Measurements from ENCODE around the gene CRYBG2.
A peak's percentile ranks its signal among the peaks of the same experiment; 100 is the strongest.

- TF ChIP-seq CTCF (IDR thresholded peaks at IDR 0.05) (peak in 2 of 3 experiments; percentile 4 to 26), POLR2A (IDR thresholded peaks at IDR 0.05) (peak in 1 of 2 donors; percentile 85), POLR2AphosphoS5 (IDR thresholded peaks at IDR 0.05; ENCODE audit: insufficient read depth in 1 of 2, low read depth in 1 of 2) (peak; percentile 64 to 98)
These were observed 74.2 kb downstream of the CRYBG2 start, which contains the start of gene SH3BGRL3 for GRCh38 chr1:26279456-26280332.

Data from vagina (tissue), 2 donors.